A673 (cell line): ENCODE measurements around the gene ENAH.

Experiments
- EZH2 ChIP-seq: fragments of 200-600 bp; sonication (generic); IDR thresholded peaks from 2 replicates; pipeline ENCODE4 v1.6.1; 2017; ENCODE audit warnings: borderline replicate concordance, low read depth, mild to moderate bottlenecking, mixed read lengths, antibody characterized with exemption, low read length; ENCODE audit not compliant: poor library complexity, severe bottlenecking
- TF ChIP-seq, protein P1 (sequence below): fragments of 300-800, 200-600 bp; sonication (generic); conservative IDR thresholded peaks from 2 replicates; pipeline ENCODE4 v1.5.1; 2017; ENCODE audit warnings: low read depth, mild to moderate bottlenecking, antibody characterized with exemption, low read length, moderate library complexity, mixed read lengths

GRCh38 chr1:225597926-225598575 lies 54.9 kb downstream of the ENAH start:
- TF ChIP-seq EZH2 = no peak
- TF ChIP-seq, protein P1, sequence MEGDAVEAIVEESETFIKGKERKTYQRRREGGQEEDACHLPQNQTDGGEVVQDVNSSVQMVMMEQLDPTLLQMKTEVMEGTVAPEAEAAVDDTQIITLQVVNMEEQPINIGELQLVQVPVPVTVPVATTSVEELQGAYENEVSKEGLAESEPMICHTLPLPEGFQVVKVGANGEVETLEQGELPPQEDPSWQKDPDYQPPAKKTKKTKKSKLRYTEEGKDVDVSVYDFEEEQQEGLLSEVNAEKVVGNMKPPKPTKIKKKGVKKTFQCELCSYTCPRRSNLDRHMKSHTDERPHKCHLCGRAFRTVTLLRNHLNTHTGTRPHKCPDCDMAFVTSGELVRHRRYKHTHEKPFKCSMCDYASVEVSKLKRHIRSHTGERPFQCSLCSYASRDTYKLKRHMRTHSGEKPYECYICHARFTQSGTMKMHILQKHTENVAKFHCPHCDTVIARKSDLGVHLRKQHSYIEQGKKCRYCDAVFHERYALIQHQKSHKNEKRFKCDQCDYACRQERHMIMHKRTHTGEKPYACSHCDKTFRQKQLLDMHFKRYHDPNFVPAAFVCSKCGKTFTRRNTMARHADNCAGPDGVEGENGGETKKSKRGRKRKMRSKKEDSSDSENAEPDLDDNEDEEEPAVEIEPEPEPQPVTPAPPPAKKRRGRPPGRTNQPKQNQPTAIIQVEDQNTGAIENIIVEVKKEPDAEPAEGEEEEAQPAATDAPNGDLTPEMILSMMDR = no peak
